ENCODE data around the gene SLC8A1. TPM values are rescaled to one million over a fixed set of nuclear protein-coding genes. Genes with fewer than 3 reads are reported as not detected.

The SLC8A1 gene
- total and polyA plus RNA-seq, 10 of the 15 experiments (the other 5 are each of a cell fraction or from before 2014, with no cell fraction given) = under 0.01 to 1.2 (median 0.01) TPM; not detected in 3

DNA sequence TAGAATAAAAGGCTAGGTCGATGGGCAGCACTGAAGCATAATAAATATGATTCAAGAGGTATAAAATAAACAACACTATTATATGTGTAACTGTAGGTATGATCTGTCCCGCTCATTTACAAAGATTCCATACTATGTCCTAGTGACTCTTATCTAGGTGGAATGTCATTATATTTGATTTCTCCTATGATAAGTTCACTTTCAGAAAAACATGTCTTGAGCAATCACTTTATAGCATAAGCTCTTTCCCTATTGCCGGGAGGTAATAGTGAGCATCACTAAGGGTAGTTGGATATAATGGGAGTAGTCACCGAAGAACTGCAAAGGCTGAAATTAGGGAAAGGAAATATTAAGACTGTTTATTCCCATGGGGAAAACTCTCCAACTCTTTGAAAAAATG lies 342.5 kb downstream of the SLC8A1 start:
- H3K27ac ChIP-seq (ENCODE audit: control insufficient read depth, insufficient read depth) = no peak overlapping the region
- H3K9ac ChIP-seq (ENCODE audit: control insufficient read depth, insufficient read depth, low read length) = no peak overlapping the region
- intact Hi-C loops (cut with micrococcal nuclease; ENCODE audit: unreplicated experiment) (no loop called here), in situ Hi-C loops (cut with MboI) (no loop called here)
- FAIRE-seq (no peak), ATAC-seq (no peak), DNase-seq (ENCODE audit: low read depth, low spot score) (no peak)
- H2AFZ ChIP-seq (ENCODE audit: control insufficient read depth, low read depth, low read length) = no peak overlapping the region
- H3K4me3 ChIP-seq = no peak overlapping the region
- RAD21 ChIA-PET (ENCODE audit: unreplicated experiment) = no interaction called here
- POLR2A ChIA-PET = no interaction called here
- SMC1A ChIA-PET (ENCODE audit: uncharacterized antibody, unreplicated experiment) = no interaction called here
- H3K36me3 ChIP-seq (ENCODE audit: control insufficient read depth in 2 of 2, insufficient read depth in 2 of 2, low read length in 1 of 2) = no peaks in the 10 kb centered on the region
- CTCF ChIA-PET = interaction anchor here (0.6 kb wide), 1 partner anchor 20 kb away, joined by 3 read pairs; no protein-coding TSS in a partner anchor
- no peaks in the 10 kb centered on the region for H3K27me3 ChIP-seq (replicated peaks in 1 of 2; ENCODE audit: control insufficient read depth in 2 of 2, insufficient read depth in 2 of 2, low read length in 1 of 2)
- H3K9me3 ChIP-seq (replicated peaks; ENCODE audit: control insufficient read depth, insufficient read depth, low read length) = no peaks in the 10 kb centered on the region
- 48% methylated on average over 4 of the region's 4 CpGs for WGBS (ENCODE audit: insufficient coverage, insufficient replicate concordance, low lambda C conversion rate, missing lambda C conversion rate)
- H3K4me1 ChIP-seq (ENCODE audit: control insufficient read depth, insufficient read depth, low read length) = no peaks in the 10 kb centered on the region
- BruUV-seq (replicated peaks) = no TSS peak
- TF ChIP-seq GABPA (IDR thresholded peaks at IDR 0.05; ENCODE audit: low read depth) (no peak), BHLHE40 (IDR thresholded peaks at IDR 0.05; ENCODE audit: borderline replicate concordance in 1 of 2, low read depth in 2 of 2, low read length in 1 of 2) (no peak), HSF1 (IDR thresholded peaks at IDR 0.05; ENCODE audit: low read depth, low read length) (no peak), ATF7 (IDR thresholded peaks at IDR 0.05; ENCODE audit: low read depth) (no peak), CHD2 (IDR thresholded peaks at IDR 0.05; ENCODE audit: borderline replicate concordance, low read depth, low read length) (no peak), SREBF2 (IDR thresholded peaks at IDR 0.05; ENCODE audit: low read length) (no peak)
- TF ChIP-seq, protein P1, sequence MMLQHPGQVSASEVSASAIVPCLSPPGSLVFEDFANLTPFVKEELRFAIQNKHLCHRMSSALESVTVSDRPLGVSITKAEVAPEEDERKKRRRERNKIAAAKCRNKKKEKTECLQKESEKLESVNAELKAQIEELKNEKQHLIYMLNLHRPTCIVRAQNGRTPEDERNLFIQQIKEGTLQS (IDR thresholded peaks at IDR 0.05; ENCODE audit: borderline replicate concordance, extremely low read depth, low read depth, low read length) = no peak
- no peaks in the 10 kb centered on the region for H4K20me1 ChIP-seq (ENCODE audit: control insufficient read depth, insufficient read depth)
- H3K4me2 ChIP-seq (ENCODE audit: control insufficient read depth, insufficient read depth) = no peak overlapping the region
- H3K79me2 ChIP-seq (ENCODE audit: control insufficient read depth, insufficient read depth, low read length) = no peaks in the 10 kb centered on the region

Data from GM12878 (cell line).